Measurements from ENCODE around the gene MIDN.

Gene MIDN

DNA sequence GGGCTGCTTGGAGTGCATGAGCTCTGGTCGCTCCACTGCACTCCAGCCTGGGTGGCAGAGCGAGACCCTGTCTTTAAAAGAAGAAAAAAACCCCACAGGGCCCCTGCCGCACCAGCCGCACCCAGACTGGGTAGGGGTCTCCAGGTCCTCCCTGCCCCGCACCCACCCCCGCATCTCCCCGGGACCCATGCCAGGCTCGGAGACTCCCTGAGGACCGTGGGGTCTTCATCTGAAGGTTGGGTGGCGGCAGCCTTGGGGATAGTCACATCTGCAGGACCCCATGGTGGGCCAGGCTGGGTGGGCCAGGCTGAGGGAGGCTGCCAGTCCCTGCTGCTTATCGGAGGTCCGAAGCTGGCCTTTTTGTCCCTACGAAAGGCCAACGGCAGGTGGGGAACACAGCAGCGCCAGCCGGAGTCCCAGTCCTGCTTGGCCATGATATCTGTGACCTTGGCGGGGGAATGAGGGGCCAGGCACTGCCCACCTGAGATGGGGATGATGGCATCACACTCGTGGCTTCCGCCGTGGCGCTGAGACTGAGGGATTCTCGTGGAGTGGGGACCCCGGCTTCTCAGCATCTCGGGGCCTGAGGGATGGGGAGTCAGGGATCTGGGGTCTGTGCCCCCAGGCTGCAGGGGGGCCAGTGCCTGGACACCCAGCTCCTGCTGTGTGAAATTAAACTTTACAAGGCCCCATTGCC, 48.3 kb downstream of the MIDN start:
- Histone ChIP-seq H3K18ac (ENCODE audit: low read length) (no peak overlapping the region), H3K79me2 (ENCODE audit: control insufficient read depth, insufficient read depth, low read length, poor library complexity) (no peaks in the 10 kb centered on the region), H3K23ac (ENCODE audit: low read length) (no peak overlapping the region), H4K12ac (ENCODE audit: low read depth, low read length) (no peak overlapping the region), H3K36me3 (ENCODE audit: control insufficient read depth in 1 of 2, insufficient read depth in 2 of 2, low read length in 2 of 2) (peaks cover 0 to 2% of the 10 kb centered on the region in 2 experiments), H4K91ac (ENCODE audit: low read depth, low read length) (no peak overlapping the region), H3K27me3 (ENCODE audit: insufficient read depth, low read length) (no peaks in the 10 kb centered on the region), H3K9ac (ENCODE audit: low read length) (no peak overlapping the region), H3K9me3 (ENCODE audit: insufficient read depth, low read depth, low read length) (no peaks in the 10 kb centered on the region), H3K4ac (ENCODE audit: low read depth, low read length) (no peak overlapping the region), H3K27ac (ENCODE audit: low read depth, low read length) (no peak overlapping the region), H2BK120ac (ENCODE audit: insufficient read depth, low read length, poor library complexity) (no peak overlapping the region), H3K4me1 (ENCODE audit: control insufficient read depth in 1 of 2, insufficient read depth in 2 of 2, low read length in 2 of 2) (peaks cover 0 to 3% of the 10 kb centered on the region in 2 experiments), H3K14ac (ENCODE audit: low read length) (no peak overlapping the region), H3K4me2 (ENCODE audit: low read length) (no peak overlapping the region), H2BK12ac (ENCODE audit: low read length) (no peak overlapping the region), H4K8ac (ENCODE audit: low read depth, low read length) (no peak overlapping the region), H3K4me3 (ENCODE audit: low read depth, low read length) (no peak overlapping the region), H3K79me1 (ENCODE audit: low read length) (no peaks in the 10 kb centered on the region), H2AK5ac (ENCODE audit: low read length) (no peak overlapping the region), H2AFZ (ENCODE audit: insufficient read depth, low read length, poor library complexity) (no peak overlapping the region), H2BK5ac (ENCODE audit: low read depth, low read length, poor library complexity) (no peak overlapping the region)
- no CpG with 5 or more reads among the region's 24 CpGs for WGBS (ENCODE audit: extremely low coverage, insufficient coverage, insufficient read length)
- no peak for DNase-seq

- H2BK12ac ChIP-seq (ENCODE audit: low read length), result no peak overlapping the region
- H3K79me2 ChIP-seq (ENCODE audit: control insufficient read depth, insufficient read depth, low read length, poor library complexity), result no peaks in the 10 kb centered on the region
- peaks cover 0 to 3% of the 10 kb centered on the region in 2 experiments for H3K4me1 ChIP-seq (ENCODE audit: control insufficient read depth in 1 of 2, insufficient read depth in 2 of 2, low read length in 2 of 2)
- no peak overlapping the region for H3K4ac ChIP-seq (ENCODE audit: low read depth, low read length)
- H2AFZ ChIP-seq (ENCODE audit: insufficient read depth, low read length, poor library complexity), result no peak overlapping the region
- H3K14ac ChIP-seq (ENCODE audit: low read length), result no peak overlapping the region
- no peak overlapping the region for H3K18ac ChIP-seq (ENCODE audit: low read length)
- H2BK5ac ChIP-seq (ENCODE audit: low read depth, low read length, poor library complexity), result no peak overlapping the region
- no peak overlapping the region for H3K4me2 ChIP-seq (ENCODE audit: low read length)
- no peaks in the 10 kb centered on the region for H3K9me3 ChIP-seq (ENCODE audit: insufficient read depth, low read depth, low read length)
- WGBS (ENCODE audit: extremely low coverage, insufficient coverage, insufficient read length), result no CpG with 5 or more reads among the region's 8 CpGs
- no peak overlapping the region for H4K8ac ChIP-seq (ENCODE audit: low read depth, low read length)
- no peaks in the 10 kb centered on the region for H3K79me1 ChIP-seq (ENCODE audit: low read length)
- no peaks in the 10 kb centered on the region for H3K27me3 ChIP-seq (ENCODE audit: insufficient read depth, low read length)
- no peak overlapping the region for H3K9ac ChIP-seq (ENCODE audit: low read length)
- DNase-seq, result no peak
- H3K36me3 ChIP-seq (ENCODE audit: control insufficient read depth in 1 of 2, insufficient read depth in 2 of 2, low read length in 2 of 2), result peaks cover 0 to 2% of the 10 kb centered on the region in 2 experiments
- H3K27ac ChIP-seq (ENCODE audit: low read depth, low read length), result no peak overlapping the region
- no peak overlapping the region for H2BK120ac ChIP-seq (ENCODE audit: insufficient read depth, low read length, poor library complexity)
- H3K23ac ChIP-seq (ENCODE audit: low read length), result no peak overlapping the region
- H4K12ac ChIP-seq (ENCODE audit: low read depth, low read length), result no peak overlapping the region
- H4K91ac ChIP-seq (ENCODE audit: low read depth, low read length), result no peak overlapping the region
- no peak overlapping the region for H3K4me3 ChIP-seq (ENCODE audit: low read depth, low read length)
- H2AK5ac ChIP-seq (ENCODE audit: low read length), result no peak overlapping the region
Measured at GRCh38 chr19:1298235-1298634, 49.9 kb downstream of the MIDN start.

DNA sequence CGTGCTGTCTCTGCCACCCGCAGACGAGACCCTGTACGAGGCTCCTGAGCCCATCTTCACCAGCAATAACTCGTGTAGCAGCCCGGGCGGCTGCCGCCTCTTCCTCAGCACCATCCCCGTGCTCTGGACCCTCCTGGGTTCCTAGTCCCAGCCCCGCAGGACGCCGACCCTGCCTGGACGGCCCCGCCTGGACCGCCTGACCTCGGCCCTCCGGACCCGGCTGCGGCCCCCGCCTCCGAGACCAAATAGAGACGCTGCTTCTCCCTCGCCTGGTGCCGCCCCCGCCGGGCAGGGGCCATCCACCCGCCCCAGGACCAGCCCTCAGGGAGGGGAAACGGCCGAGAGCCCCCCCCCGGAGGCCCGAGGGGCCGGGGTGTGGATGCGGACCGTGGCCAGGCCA, 51.4 kb downstream of the MIDN start:
- no peaks in the 10 kb centered on the region for H3K27me3 ChIP-seq (ENCODE audit: insufficient read depth, low read length)
- H3K27ac ChIP-seq (ENCODE audit: low read depth, low read length), result no peak overlapping the region
- H3K79me2 ChIP-seq (ENCODE audit: control insufficient read depth, insufficient read depth, low read length, poor library complexity), result no peaks in the 10 kb centered on the region
- no peak overlapping the region for H4K8ac ChIP-seq (ENCODE audit: low read depth, low read length)
- H3K36me3 ChIP-seq (ENCODE audit: control insufficient read depth in 1 of 2, insufficient read depth in 2 of 2, low read length in 2 of 2), result peaks cover 0 to 2% of the 10 kb centered on the region in 2 experiments
- no peak overlapping the region for H4K12ac ChIP-seq (ENCODE audit: low read depth, low read length)
- no peak overlapping the region for H3K14ac ChIP-seq (ENCODE audit: low read length)
- H3K4me2 ChIP-seq (ENCODE audit: low read length), result no peak overlapping the region
- no peak overlapping the region for H3K18ac ChIP-seq (ENCODE audit: low read length)
- WGBS (ENCODE audit: extremely low coverage, insufficient coverage, insufficient read length), result no CpG with 5 or more reads among the region's 34 CpGs
- no peak overlapping the region for H3K4ac ChIP-seq (ENCODE audit: low read depth, low read length)
- no peak overlapping the region for H3K4me3 ChIP-seq (ENCODE audit: low read depth, low read length)
- H2BK5ac ChIP-seq (ENCODE audit: low read depth, low read length, poor library complexity), result no peak overlapping the region
- H3K79me1 ChIP-seq (ENCODE audit: low read length), result no peaks in the 10 kb centered on the region
- H2AFZ ChIP-seq (ENCODE audit: insufficient read depth, low read length, poor library complexity), result no peak overlapping the region
- DNase-seq, result no peak
- no peak overlapping the region for H2BK120ac ChIP-seq (ENCODE audit: insufficient read depth, low read length, poor library complexity)
- H2AK5ac ChIP-seq (ENCODE audit: low read length), result no peak overlapping the region
- H2BK12ac ChIP-seq (ENCODE audit: low read length), result no peak overlapping the region
- peaks cover 3% of the 10 kb centered on the region for H3K9me3 ChIP-seq (ENCODE audit: insufficient read depth, low read depth, low read length)
- no peak overlapping the region for H4K91ac ChIP-seq (ENCODE audit: low read depth, low read length)
- H3K4me1 ChIP-seq (ENCODE audit: control insufficient read depth in 1 of 2, insufficient read depth in 2 of 2, low read length in 2 of 2), result peaks cover 0 to 3% of the 10 kb centered on the region in 2 experiments
- H3K23ac ChIP-seq (ENCODE audit: low read length), result no peak overlapping the region
- no peak overlapping the region for H3K9ac ChIP-seq (ENCODE audit: low read length)

- Histone ChIP-seq H3K27ac (ENCODE audit: low read depth, low read length) (no peak overlapping the region), H3K14ac (ENCODE audit: low read length) (no peak overlapping the region), H3K4me2 (ENCODE audit: low read length) (no peak overlapping the region), H3K36me3 (ENCODE audit: control insufficient read depth in 1 of 2, insufficient read depth in 2 of 2, low read length in 2 of 2) (peaks cover 0 to 2% of the 10 kb centered on the region in 2 experiments), H3K23ac (ENCODE audit: low read length) (no peak overlapping the region), H3K27me3 (ENCODE audit: insufficient read depth, low read length) (no peaks in the 10 kb centered on the region), H3K4ac (ENCODE audit: low read depth, low read length) (no peak overlapping the region), H2BK12ac (ENCODE audit: low read length) (no peak overlapping the region), H4K8ac (ENCODE audit: low read depth, low read length) (no peak overlapping the region), H3K4me3 (ENCODE audit: low read depth, low read length) (no peak overlapping the region), H3K18ac (ENCODE audit: low read length) (no peak overlapping the region), H2BK120ac (ENCODE audit: insufficient read depth, low read length, poor library complexity) (no peak overlapping the region), H4K91ac (ENCODE audit: low read depth, low read length) (no peak overlapping the region), H2AFZ (ENCODE audit: insufficient read depth, low read length, poor library complexity) (no peak overlapping the region), H3K9ac (ENCODE audit: low read length) (no peak overlapping the region), H2AK5ac (ENCODE audit: low read length) (no peak overlapping the region), H4K12ac (ENCODE audit: low read depth, low read length) (no peak overlapping the region), H3K79me2 (ENCODE audit: control insufficient read depth, insufficient read depth, low read length, poor library complexity) (no peaks in the 10 kb centered on the region), H3K79me1 (ENCODE audit: low read length) (no peaks in the 10 kb centered on the region), H3K9me3 (ENCODE audit: insufficient read depth, low read depth, low read length) (peaks cover 3% of the 10 kb centered on the region), H3K4me1 (ENCODE audit: control insufficient read depth in 1 of 2, insufficient read depth in 2 of 2, low read length in 2 of 2) (no peaks in the 10 kb centered on the region), H2BK5ac (ENCODE audit: low read depth, low read length, poor library complexity) (no peak overlapping the region)
- DNase-seq, result no peak
- WGBS (ENCODE audit: extremely low coverage, insufficient coverage, insufficient read length), result no CpG with 5 or more reads among the region's 35 CpGs
Measured at GRCh38 chr19:1300744-1301490, 52.5 kb downstream of the MIDN start.

All from trophoblast cell (in vitro differentiated cells and primary cell).